NCI-H2029 (cell line): ENCODE results near the gene MAP2K7.
"Not testable (repeated sequence)": the region's sequence is repeated elsewhere in the genome, so short reads cannot be mapped to it uniquely, and the experiment has no call there.

Source experiments
- DNase-seq: peaks from one replicate; lab custom pipeline; 2025; lab: John Stamatoyannopoulos, UW

MAP2K7 gene

DNA sequence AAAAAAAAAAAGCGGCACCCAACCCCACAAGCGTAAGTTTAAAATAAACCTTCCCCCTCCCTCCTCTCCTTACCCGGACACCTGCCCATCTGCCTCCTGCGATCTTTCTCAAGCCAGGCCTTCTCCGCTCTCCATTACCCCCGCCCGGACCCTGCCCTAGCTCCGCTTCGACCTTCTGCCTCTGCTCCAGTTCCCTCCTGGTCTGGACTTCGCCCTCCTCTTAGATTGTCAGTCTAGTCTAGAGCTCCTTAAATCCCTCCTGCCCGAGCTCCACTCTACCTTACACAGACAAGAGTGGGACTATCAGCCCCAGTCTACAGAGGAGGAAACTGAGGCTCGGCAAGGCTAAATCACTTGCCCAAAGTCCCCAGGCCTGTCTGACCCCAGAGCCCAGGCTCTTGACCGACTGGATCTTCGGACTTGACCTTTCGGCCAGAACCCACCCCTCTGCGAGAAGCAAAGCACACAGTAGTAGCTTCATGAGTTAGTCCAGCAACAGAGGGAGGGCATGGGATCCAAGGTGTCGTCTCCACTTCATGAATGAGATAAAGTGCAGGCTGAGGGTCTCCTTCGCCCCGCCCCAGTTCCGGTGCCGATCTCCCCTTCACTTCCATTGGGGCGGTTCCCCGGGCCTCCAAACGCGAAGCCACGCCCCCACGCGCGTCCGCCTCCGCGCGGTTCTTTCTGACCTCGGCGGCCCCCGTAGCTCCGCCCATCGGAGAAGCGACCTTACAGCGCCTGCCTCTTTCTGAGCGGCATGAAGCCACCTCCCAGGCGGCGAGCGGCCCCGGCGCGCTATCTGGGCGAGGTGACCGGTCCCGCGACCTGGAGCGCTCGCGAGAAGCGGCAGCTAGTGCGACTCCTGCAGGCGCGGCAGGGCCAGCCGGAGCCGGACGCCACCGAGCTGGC, 16.2 kb downstream of the MAP2K7 start, which contains the start of gene SNAPC2:
Gene SNAPC2 (plus strand): TSS at position 729 of the 909 bp plus-strand sequence. CDS start 29 bp downstream, at position 758.
- peak; percentile 93 for DNase-seq

DNA sequence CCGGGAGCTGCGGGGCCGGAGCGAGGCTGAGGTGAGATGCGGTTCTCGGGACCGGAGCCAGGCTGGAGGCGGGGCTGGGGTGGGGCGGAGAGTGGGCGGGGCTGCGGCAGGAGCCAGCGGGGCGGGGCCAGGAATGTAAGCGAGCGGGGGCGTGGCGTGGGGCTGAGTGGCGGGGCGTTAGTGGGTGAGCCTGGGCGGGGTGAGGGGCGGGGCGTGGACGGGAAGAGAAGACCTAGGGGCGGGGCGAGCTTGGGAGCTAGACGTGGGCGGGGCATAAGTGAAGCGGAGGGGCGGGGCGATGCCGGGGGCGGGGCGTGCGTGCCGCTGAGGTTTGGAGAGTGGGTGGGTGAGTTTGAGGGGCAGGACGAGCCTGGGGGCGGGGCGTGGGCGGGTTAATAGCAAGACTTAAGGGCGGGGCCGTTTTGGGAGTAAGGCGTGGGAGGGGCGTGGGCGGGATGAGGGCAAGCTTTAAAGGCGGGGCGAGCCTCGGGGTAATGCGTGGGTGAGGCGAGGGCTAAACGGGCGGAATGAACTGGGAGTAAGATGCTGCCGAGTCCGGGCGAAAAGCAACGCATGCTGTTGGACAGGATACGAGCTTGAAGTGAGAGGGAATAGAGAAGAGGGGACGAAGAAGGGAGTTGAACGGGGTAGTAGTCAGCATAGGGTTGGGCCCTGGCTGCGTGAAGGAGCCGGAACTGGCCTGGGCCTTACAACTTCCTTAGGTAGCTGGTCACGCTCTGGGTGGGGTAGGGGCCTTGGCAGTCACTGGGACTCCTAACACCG, 17.0 kb downstream of the MAP2K7 start:
- peak; percentile 97 for DNase-seq

DNA sequence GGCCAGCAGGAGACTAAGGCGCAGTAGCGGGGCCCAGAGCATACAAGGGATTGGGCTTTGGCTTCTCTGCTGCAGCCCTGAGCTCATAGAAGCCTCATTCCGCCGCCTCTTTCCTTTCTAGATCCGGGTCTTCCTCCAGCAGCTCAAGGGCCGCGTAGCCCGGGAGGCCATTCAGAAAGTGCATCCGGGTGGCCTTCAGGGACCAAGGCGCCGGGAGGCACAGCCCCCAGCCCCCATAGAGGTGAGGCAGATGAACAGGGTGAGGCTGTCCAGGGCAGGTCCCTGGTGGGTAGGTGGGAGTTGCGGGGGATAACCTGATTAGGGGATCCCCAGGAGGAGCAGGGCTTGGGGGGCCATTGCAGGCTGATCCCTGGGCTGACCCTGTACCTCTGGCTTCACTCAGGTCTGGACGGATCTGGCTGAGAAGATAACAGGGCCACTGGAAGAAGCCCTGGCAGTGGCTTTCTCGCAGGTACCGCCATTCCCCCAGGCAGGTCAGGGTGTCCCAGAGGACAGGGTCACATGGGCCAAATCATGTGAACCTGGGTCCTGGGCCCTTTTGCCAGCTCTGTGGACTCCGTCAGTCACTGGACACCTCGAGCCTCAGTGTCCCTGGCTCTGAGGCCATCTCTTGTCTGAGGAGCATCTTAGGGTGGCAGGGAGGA, 17.8 kb downstream of the MAP2K7 start:
- DNase-seq = no peak

DNA sequence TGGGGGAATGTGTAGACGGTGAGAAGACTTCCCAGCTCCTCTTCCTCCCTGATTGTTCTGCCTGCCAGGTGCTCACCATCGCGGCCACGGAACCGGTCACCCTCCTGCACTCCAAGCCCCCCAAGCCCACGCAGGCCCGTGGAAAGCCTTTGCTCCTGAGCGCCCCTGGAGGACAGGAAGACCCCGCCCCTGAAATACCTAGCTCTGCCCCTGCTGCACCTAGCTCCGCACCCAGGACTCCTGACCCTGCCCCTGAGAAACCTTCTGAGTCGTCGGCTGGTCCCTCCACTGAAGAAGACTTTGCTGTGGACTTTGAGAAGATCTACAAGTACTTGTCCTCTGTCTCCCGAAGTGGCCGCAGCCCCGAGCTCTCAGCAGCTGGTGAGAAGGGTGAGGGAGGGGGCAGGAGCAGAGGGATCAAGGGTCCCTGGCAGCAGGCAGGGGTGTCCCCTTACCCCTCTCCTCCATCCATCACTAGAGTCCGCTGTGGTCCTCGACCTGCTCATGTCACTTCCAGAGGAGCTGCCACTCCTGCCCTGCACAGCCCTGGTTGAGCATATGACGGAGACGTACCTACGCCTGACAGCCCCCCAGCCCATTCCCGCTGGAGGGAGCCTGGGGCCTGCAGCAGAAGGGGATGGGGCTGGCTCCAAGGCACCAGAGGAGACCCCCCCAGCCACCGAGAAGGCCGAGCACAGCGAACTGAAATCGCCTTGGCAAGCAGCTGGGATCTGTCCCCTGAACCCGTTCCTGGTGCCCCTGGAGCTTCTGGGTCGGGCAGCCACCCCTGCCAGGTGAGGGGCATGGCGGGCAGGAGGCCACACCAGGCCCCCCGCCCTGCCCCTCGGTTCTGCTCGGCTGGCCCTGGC, 18.5 kb downstream of the MAP2K7 start:
- no peak for DNase-seq

DNA sequence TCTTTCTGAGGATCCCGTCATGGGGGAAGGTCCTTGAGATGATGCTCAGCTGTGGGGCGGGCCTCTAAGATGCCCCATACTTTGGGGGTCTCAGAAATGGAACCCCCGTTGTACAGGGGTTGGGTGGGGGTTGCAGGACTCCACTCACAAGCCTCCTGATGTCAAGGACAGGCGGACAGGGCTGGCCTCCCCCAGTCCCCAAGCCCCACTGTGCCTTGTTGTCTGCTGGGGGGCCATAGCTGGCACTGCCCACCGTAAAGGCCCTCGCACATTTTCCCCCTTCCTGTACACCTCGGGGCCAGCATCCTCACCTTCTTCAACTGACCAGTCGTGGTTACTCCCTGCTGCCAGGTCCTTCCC, 19.1 kb downstream of the MAP2K7 start:
- DNase-seq = no peak

DNA sequence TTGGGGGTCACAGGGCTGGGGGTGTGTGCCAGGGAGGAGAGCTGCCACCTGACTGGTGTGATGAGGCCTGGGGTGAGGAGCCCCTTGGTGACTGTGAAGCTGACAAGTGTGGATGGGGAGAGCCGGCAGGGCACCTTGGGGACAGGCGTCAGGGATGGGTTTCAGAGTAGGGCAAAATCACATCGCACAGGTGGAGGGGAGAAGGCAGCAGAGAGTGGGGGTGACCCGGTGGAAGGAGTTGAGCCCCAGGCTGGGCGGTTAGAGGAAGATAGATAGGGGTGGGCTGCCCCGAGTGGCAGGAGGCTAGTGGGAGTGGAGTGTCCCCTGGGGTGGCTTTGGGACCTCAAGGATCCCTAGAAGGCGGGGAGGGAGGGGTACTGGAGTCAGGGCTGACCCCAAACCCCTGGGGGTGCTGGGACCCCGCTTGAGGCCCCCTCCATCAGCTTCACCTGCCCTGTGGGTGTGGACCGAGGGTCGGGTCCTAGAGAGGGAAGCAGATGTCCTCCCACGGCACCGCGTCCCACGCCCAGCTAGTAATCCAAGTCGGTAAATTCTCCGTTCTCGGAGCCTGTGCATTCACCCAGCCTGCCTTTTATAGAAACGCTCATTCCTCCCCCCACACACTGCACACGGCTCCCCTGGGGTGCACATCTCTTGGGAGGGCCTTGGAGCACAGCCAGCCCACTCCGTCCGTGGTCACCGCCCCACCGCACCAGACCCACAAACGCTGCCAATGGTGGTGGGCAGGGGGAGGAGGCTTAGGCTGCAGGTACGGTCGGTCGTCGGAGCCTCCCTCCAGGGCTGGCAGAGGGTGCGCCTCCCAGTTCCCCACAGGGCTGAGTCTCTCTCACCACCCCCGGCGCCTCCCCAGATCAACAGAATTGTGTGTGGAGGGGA, 19.9 kb downstream of the MAP2K7 start:
- DNase-seq = no peak

DNA sequence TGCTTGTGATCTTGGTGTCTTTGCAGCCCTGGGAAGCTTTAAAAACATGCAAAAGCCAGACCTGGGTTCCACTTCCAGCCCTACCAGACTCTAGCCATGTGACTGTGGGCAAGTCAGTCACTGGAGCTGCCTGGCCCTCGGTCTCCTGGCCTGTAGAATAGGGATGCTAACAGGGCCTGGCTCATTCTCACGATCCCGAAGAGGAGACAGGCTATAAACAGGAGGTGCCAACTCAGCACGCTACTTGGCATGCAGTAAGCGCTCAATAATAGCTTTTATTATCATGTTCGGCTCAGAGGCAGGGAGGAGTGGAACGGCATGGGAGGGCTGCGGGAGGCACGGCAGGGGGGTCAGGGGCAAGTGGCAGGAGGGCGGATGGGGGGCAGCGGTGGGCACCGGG, 20.6 kb downstream of the MAP2K7 start:
- no peak for DNase-seq

DNA sequence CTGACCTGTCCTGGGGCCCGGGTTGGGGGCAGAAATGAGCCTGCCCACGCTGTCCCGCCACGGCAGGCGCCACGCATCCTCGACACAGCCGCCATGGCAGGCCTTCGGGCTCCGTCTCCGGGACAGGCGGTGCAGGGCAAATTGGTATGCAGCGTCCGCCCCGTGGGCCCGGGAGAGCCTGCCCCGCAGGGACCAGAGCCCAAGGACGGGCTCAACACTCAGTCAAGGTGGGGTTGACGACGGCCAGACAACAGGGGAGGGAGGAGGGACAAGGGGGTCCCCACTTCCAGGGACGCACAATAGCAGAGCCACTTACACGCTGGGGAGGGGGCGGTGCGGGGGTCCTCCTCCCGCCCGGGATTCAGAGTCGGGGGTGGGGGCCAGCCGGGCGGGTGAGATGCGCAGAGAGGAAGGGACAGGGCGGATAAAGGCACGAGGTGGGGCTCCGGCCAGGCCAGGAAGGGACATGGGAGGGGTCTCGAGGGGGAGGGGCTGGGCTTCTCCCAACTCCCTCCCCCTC, 21.0 kb downstream of the MAP2K7 start:
- no peak for DNase-seq

DNA sequence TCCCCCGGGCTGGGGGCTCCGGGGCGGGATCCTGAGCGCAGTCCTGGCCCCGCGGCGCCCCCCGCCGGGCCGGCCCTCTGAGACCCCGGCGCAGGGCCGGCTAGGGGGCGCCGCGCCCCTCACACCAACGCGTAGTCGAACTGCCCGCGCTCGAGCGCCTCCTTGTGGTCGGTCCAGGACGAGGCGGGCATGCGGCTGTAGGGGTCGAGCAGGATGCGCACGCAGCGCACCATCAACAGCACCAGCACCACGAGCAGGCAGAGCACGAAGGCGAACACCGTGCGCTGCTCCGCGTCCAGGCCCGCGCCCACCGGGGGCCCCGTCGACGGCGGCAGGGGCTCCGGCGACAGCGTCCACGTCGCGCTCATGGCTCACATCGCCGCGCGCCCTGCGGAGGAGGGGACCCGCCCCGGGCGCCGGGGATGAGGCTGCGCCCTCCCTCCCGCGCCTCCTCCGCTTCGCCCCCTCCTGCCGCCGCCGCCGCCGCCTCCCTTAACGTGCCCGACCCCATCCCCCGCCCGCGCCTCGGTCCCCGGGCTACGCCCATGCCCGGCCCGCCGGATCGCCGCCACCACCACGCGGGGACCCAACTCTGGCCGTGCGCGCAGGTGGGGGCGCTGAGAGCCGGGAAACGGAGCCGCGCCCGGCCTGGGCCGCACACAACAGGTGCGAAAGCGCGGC, 21.6 kb downstream of the MAP2K7 start:
- DNase-seq = peak; percentile 53

DNA sequence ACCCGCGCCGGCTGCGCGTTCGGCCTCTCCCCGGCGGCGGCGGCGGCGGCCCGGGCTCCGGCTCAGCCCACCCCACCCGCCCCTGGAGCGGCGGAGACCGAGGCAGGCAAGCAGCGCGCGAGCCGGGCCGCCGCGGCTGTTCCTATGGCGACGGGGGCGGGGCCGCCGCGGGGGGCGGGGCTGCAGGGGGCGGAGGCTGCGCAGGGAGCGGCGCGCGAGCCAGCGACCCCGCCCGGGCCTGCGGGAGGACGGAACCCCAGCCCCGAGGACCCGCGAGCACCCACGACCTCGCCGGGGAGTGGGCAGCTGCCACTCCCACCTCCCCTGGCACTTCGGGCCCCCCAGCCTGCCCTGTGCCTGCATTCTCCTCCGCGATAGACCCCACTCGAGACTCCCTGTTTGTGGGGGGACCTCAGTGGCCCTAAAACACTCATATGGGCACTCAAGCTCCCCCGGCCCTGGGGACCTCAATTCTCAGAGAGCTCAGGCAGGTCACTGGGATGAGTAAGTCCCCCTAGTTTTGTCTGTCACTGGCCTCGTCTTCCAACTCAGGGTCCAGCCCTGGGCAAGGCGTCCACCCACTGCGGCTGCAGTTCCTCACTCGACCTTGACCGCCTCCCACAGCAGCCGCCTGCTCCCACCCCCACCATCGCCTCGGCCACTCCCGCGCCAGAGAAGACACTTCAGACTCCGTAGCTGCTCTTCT, 22.5 kb downstream of the MAP2K7 start, which contains the start of gene CTXN1:
Gene CTXN1 (minus strand): TSS at position 115 of the 706 bp plus-strand sequence. CDS start 597 bp downstream, outside the sequence.
- DNase-seq = peak; percentile 31

DNA sequence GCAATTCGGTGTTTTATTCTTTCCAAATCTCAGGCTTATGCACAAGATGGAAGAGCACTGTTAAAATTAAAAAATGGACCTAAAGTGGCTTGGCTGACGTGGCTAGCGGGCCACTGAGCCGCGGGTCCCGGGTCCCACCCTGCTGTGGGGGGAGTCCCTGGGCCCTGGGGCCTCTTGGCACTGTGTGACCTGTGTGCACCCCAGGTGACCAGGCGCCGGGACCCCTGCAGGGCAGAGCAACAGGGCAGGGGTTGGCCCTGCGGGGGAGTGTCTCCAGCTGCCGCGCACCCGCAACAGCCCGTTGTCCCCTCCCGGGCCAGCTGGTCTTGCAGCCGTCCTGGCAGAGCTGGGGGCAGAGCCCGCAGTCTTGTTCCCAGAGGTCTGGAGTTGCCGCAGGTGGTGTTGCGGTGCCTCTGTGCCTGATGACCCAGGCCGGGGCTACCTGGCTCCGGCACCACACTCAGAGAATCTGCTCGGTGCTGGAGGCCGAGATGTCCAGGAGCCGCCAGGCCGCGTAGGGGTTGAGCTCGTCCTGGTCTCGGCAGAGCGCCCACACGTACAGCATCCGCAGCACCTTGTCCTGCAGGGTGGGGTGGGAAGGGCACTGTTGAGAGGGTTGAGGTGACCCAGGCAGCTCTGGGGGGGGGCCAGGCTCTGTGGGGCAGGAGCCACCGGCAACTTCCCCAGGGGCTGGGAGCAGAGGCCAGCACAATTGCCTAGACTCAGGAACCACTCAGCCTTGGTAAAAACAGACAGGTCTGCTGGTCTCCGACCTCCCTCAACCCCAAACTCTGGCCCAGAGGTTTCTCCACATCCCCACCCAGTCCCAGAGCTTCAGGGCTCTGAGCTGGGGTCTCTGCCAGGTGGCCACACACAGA, 23.3 kb downstream of the MAP2K7 start:
- DNase-seq = no peak

DNA sequence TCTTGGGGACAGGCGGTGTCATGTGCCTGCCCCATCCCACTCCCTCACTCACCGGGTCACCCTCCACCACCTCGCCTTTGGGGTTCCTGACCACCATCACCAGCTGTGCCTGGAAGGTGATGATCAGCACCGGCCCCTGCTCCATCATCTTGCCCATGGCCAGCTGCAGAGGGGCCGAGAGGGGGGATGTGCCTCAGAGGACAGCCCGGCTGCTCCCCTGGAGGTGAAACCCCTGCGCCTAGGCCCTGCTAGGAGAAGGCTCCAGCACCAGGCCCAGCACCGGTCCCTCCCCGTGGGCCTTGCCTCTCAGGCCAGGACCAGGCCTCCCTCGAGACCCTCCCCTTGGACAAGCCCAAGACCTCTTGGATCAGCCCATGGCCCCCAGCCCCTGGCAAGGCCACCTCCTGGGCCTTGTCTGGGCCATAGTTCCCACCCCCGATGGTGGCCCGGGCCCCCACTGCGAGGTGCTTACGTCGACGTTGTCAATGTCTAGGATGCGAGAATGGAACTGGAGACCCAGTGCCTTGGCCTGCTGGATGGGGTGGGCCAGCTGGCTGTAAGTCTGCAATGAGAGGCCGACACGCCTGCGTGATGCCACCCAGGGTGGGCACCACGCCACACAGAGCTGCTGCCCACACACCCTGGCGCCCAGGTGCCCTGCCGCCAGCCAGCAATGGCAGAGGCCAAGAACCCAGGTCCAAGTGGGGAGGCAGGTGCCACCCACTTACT, 24.1 kb downstream of the MAP2K7 start:
- DNase-seq = no peak

DNA sequence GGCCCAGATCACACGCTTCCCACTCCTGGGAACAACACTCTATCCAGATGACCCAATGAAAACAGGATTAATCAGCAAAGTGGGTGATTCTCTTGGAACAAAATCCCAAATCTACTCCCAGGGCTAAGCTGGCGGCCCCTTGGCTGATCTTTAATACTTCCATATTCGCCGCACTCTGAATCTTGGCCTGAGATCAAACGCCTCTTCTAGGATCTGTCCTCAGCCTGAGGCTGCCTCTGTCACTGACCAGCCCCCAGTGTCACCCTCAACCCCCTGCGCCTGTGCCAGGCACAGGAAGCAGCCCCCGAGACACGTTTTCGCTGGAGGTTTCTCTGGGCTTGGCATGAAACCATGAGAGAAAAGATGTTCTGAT, 24.6 kb downstream of the MAP2K7 start:
- DNase-seq = no peak

DNA sequence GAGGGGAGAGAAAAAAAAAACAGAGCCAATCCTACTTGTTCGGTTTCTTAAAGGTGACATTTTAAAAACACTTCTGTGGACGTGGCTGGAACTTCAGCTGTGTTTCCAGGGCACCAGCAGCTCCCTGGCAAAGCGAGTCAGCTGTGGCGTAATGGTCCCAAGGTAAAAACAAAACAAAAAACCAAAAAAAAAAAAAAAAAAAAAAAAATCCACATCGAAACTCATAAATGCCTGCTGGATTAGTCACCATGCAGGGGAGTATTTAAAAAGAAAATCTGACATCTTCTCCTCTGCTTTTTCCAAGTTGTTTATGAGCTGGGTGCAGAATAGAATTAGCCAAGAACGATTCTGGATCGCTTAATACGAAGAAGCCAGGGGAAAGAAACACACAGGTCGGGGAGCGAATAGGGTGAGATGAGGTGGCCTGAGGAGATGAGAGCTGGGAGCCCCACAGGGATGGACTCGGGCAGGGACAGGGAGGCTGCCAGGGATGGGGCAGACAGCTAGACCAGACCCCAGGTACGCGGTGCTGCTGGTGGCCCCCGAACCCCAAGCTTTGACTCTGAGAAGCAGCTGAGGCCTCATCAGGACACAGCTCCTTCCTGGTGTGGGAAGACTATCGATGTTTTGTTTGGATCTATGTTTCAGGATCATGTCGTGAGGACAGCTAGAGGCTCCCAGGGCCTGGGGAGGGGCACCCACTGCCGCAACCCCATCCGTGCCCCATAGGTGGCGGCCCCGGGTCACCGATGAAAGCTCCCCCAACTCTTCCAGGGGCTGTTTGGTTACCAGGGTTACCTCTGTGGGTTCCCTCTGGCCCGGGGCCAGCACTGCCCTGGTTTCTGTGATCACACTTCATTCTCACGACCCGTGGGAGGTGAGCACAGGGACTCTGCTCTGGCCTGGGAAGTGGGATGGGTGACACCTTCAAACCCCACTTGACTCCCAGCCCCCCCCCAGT, 25.3 kb downstream of the MAP2K7 start:
- DNase-seq = no peak

DNA sequence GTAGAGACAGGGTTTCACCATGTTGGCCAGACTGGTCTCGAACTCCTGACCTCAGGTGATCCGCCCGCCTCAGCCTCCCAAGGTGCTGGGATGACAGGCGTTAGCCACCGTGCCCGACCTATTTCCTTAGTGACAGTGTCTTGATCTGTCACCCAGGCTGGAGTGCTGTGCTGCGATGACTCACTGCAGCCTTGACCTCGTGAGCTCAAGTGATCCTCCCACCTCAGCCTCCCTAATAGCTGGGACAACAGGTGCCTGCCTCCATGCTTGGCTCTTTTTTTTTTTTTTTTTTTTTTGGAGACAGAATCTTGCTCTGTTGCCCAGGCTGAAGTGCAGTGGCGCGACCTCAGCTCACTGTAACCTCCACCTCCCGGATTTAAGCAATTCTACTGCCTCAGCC, 26.4 kb downstream of the MAP2K7 start:
- not testable (repeated sequence) for DNase-seq

DNA sequence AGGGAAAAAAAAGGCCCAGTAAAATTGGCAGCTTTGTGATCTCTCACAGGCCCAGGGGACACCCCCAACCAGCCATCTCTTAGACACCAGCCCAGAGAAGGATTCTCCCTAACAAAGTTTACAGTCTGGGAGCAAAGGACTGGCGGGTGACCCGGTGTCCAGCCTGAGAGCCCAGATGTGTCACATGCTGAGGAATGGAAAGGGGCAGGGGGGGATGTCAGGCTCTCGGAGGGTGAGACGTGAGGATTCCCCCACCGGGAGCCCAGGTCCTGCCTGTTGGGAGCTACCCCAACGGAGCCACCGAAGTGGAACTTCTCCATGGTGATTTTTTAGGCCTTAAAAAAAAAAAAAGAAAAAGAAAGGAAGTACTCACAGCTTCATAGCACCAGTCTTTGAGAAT, 27.1 kb downstream of the MAP2K7 start:
- no peak for DNase-seq
